ENCODE data around the gene STUM.

DNA sequence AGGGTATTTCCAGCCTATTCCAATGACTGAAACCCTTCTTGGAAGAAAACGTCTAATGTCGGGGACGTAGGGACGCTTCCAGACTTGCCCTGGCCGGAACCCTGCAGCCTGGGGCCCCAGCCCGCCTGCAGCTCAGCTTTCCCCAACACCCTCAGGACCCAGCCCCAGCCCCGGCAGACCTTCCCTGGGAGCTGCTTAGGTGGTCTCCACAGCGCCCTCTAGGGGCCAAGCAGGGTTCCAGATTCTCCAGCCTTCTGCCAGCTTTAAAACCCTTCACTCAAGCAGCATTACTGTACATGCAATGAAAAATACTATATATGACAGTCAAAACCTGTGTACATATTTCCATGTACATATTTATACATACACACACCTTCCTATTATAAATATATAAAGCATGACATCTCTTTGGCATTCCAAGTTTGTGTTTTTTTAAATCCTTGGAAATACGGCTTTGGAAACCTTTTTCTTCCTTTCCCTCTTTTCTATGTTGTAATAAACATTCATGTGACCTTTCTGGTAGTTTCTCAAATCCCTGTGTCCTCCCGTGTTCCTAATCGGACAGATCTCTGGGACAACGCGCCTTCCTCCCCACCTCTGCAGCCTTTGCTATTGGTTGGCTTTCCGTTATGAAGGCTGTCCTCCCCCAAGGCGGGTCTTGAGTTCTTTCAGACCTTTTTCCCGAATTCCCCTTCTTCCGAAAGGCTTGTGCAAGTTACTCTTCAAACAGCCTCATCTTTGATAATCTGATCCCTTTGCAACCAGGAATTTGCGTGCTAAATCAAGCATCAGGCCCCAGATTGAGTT, 60.3 kb downstream of the STUM start:
- TF ChIP-seq ARNT (IDR thresholded peaks at IDR 0.05) (no peak), SUZ12 (IDR thresholded peaks at IDR 0.05) (no peak), ZNF384 (IDR thresholded peaks at IDR 0.05) (no peak), L3MBTL2 (conservative IDR thresholded peaks at IDR 0.05) (no peak), ELF4 (IDR thresholded peaks at IDR 0.05) (no peak), SP1 (IDR thresholded peaks at IDR 0.05) (no peak), PKNOX1 (IDR thresholded peaks at IDR 0.05) (0 out of 2 replicates have a peak, but pooled peaks have one; percentile 33), BHLHE40 (IDR thresholded peaks at IDR 0.05; ENCODE audit: borderline replicate concordance) (no peak), FOXK2 (IDR thresholded peaks at IDR 0.05) (no peak)

All from HEK293T (cell line).